ENCODE measurements around the gene MDGA2.

DNA sequence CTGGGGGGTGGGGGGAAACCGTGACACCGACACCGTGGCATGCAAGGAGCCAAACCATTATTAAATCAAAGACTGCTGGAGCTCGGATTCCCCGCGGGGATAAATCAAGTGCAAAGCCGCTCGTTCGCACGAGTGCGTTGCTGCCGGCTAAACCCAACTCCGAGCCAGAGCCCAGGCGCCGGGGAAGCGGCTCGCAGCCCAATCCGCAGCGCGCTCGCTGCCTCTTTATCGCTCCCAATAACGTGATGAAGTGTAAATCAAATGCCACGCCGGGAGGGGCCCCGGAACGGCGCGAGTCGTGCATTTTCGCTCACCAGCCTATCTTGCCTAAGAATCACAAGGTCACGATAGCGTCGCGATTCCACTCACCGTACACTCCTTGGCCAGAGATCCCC is 1.3 kb downstream of the MDGA2 start:
- TF ChIP-seq CTCF (conservative IDR thresholded peaks at IDR 0.05) (no peak), EZH2 (IDR thresholded peaks at IDR 0.05; ENCODE audit: low read depth) (no peak)
